Midbrain (tissue), 1 donor: ENCODE data around the gene QPRT.
"Not testable (repeated sequence)": the region's sequence is repeated elsewhere in the genome, so short reads cannot be mapped to it uniquely, and the experiment has no call there.

Experiments
- DNase-seq: peaks from one replicate; lab custom pipeline; 2025; lab: John Stamatoyannopoulos, UW

Gene QPRT

GRCh38 chr16:29663016-29663806 is 15.8 kb upstream of the QPRT start, which contains the start of gene SPN:
Gene SPN (plus strand): TSS chr16:29663247. CDS start chr16:29663729, 482 bp downstream.
- DNase-seq: no peak

GRCh38 chr16:29663807-29664090 is 15.2 kb upstream of the QPRT start:
- no peak for DNase-seq

- no peak for DNase-seq
These were observed 14.7 kb upstream of the QPRT start for GRCh38 chr16:29664091-29664921.

GRCh38 chr16:29665294-29666077 is 13.5 kb upstream of the QPRT start:
- DNase-seq: no peak

GRCh38 chr16:29667322-29667610 is 11.7 kb upstream of the QPRT start:
- DNase-seq: not testable (repeated sequence)

- DNase-seq: no peak
These were observed 11.2 kb upstream of the QPRT start for GRCh38 chr16:29667755-29668154.

GRCh38 chr16:29668267-29668666 is 10.7 kb upstream of the QPRT start:
- DNase-seq: no peak

GRCh38 chr16:29673501-29673900 is 5.5 kb upstream of the QPRT start:
- DNase-seq: no peak

GRCh38 chr16:29674188-29674587 is 4.8 kb upstream of the QPRT start:
- DNase-seq: peak; percentile 81

GRCh38 chr16:29675811-29676643 is 3.0 kb upstream of the QPRT start:
- peak; percentile 22 for DNase-seq

- DNase-seq: no peak
These were observed 1.8 kb upstream of the QPRT start for GRCh38 chr16:29676989-29677785.

- DNase-seq: no peak
These were observed 1.2 kb downstream of the QPRT start for GRCh38 chr16:29680180-29680598.

- no peak for DNase-seq
These were observed 4.6 kb downstream of the QPRT start for GRCh38 chr16:29683543-29684090.

GRCh38 chr16:29684679-29685078 is 5.7 kb downstream of the QPRT start:
- DNase-seq: no peak

- no peak for DNase-seq
These were observed 7.9 kb downstream of the QPRT start for GRCh38 chr16:29686740-29687332.

GRCh38 chr16:29687755-29688154 is 8.8 kb downstream of the QPRT start:
- no peak for DNase-seq

GRCh38 chr16:29688172-29688571 is 9.2 kb downstream of the QPRT start:
- DNase-seq: no peak

- not testable (repeated sequence) for DNase-seq
These were observed 10.7 kb downstream of the QPRT start for GRCh38 chr16:29689490-29690351.

GRCh38 chr16:29692606-29693005 is 13.6 kb downstream of the QPRT start:
- not testable (repeated sequence) for DNase-seq
